CD8-positive, alpha-beta memory T cell (primary cell): ENCODE measurements around the gene CNTLN. TPM values are rescaled to one million over a fixed set of nuclear protein-coding genes. Genes with fewer than 3 reads are reported as not detected.
"Not testable (repeated sequence)": the region's sequence is repeated elsewhere in the genome, so short reads cannot be mapped to it uniquely, and the experiment has no call there.

Experiments
- CTCF ChIA-PET: fragments of 350-600 bp; sonication (Branson Sonifier 250); formaldehyde crosslinking; loops from one replicate; lab custom pipeline; 2021; ENCODE audit warnings: antibody characterized with exemption; lab: Charles Lee
- POLR2A ChIA-PET: fragments of 350-600 bp; sonication (Branson Sonifier 250); formaldehyde crosslinking; loops from one replicate; lab custom pipeline; 2021; ENCODE audit warnings: antibody characterized with exemption; lab: Charles Lee
- DNase-seq, 5 donors: peaks; one replicate each; pipeline versions ENCODE4 v3.0.0 to v3.0.0-alpha.2; 2020 to 2022; ENCODE audit warnings: mixed read lengths in 1 of 5
- H3K27ac ChIP-seq: one replicate; pipeline ENCODE4 v1.7.0; 2013; ENCODE audit warnings: low read depth, mild to moderate bottlenecking, low read length, moderate library complexity
- H3K27me3 ChIP-seq: 2 replicates; pipeline ENCODE4 v1.7.0; 2013; ENCODE audit warnings: low read length, mild to moderate bottlenecking; ENCODE audit not compliant: insufficient read depth, poor library complexity, severe bottlenecking
- H3K36me3 ChIP-seq: 2 replicates; pipeline ENCODE4 v1.7.0; 2013; ENCODE audit warnings: mild to moderate bottlenecking, low read length, moderate library complexity; ENCODE audit not compliant: insufficient read depth
- H3K4me1 ChIP-seq: 2 replicates; pipeline ENCODE4 v1.7.0; 2013; ENCODE audit warnings: mild to moderate bottlenecking, low read length, moderate library complexity; ENCODE audit not compliant: insufficient read depth
- H3K4me3 ChIP-seq: 2 replicates; pipeline ENCODE4 v1.7.0; 2013; ENCODE audit warnings: mild to moderate bottlenecking, low read length
- H3K9me3 ChIP-seq: 2 replicates; pipeline ENCODE4 v1.7.0; 2013; ENCODE audit warnings: mild to moderate bottlenecking, low read length
- H3K27ac Mint-ChIP-seq, 8 donors: one replicate each; pipeline ENCODE4 v1.8.0; 2020 to 2021; ENCODE audit warnings: mixed read lengths in 8 of 8, mild to moderate bottlenecking in 6 of 8, inconsistent platforms in 3 of 8, moderate library complexity in 3 of 8
- H3K27me3 Mint-ChIP-seq, 2 donors: one replicate each; pipeline ENCODE4 v1.8.0; 2020 to 2021; ENCODE audit warnings: mixed read lengths in 2 of 2, mild to moderate bottlenecking in 1 of 2, moderate library complexity in 1 of 2
- H3K36me3 Mint-ChIP-seq, 3 donors: one replicate each; pipeline ENCODE4 v1.8.0; 2020 to 2021; ENCODE audit warnings: mixed read lengths in 3 of 3, inconsistent platforms in 1 of 3, mild to moderate bottlenecking in 1 of 3
- H3K4me1 Mint-ChIP-seq, 3 donors: one replicate each; pipeline ENCODE4 v1.8.0; 2020 to 2021; ENCODE audit warnings: mixed read lengths in 3 of 3, inconsistent platforms in 1 of 3, mild to moderate bottlenecking in 1 of 3
- H3K4me3 Mint-ChIP-seq, 7 donors: one replicate each; pipeline ENCODE4 v1.8.0; 2020 to 2021; ENCODE audit warnings: mixed read lengths in 7 of 7, mild to moderate bottlenecking in 6 of 7, moderate library complexity in 4 of 7, inconsistent platforms in 2 of 7
- H3K9me3 Mint-ChIP-seq, 5 donors: one replicate each; pipeline ENCODE4 v1.8.0; 2020 to 2022; ENCODE audit warnings: mixed read lengths in 5 of 5, mild to moderate bottlenecking in 3 of 5, moderate library complexity in 2 of 5, inconsistent platforms in 1 of 5
- polyA plus RNA-seq: library from polyadenylated mRNA; unstranded; fragments of 300-500 nt; fragmentation: Illumina TruSeq; gene quantifications from one replicate; pipeline ENCODE4 v1.2.3, GENCODE V29; 2021
- total RNA-seq, 2 experiments: library from RNA; stranded (reverse); gene quantifications; one replicate each; pipeline ENCODE4 v1.2.3, GENCODE V29; 2021

CNTLN gene
- total and polyA plus RNA-seq, 3 experiments from 2014 or later = 0.20 to 0.24 TPM; not detected in 1

GRCh38 chr9:17236147-17236546, 101.3 kb downstream of the CNTLN start:
- H3K27ac Mint-ChIP-seq = no peak overlapping the region
- no peaks in the 10 kb centered on the region for H3K36me3 Mint-ChIP-seq
- no peak overlapping the region for H3K27ac ChIP-seq
- no peaks in the 10 kb centered on the region for H3K4me1 Mint-ChIP-seq
- ChIA-PET POLR2A (no interaction called here), CTCF (no interaction called here)
- no peaks in the 10 kb centered on the region for H3K36me3 ChIP-seq
- no peaks in the 10 kb centered on the region for H3K27me3 ChIP-seq
- H3K9me3 Mint-ChIP-seq = peaks cover 5 to 38% (median 14%) of the 10 kb centered on the region in 5 donors
- H3K27me3 Mint-ChIP-seq = no peaks in the 10 kb centered on the region
- no peak overlapping the region for H3K4me3 ChIP-seq
- DNase-seq = no peak
- no peaks in the 10 kb centered on the region for H3K9me3 ChIP-seq
- H3K4me1 ChIP-seq = no peaks in the 10 kb centered on the region
- H3K4me3 Mint-ChIP-seq = no peak overlapping the region

GRCh38 chr9:17246770-17247169, 111.9 kb downstream of the CNTLN start:
- ChIA-PET POLR2A (no interaction called here), CTCF (no interaction called here)
- H3K4me1 Mint-ChIP-seq = no peaks in the 10 kb centered on the region
- H3K27me3 Mint-ChIP-seq = no peaks in the 10 kb centered on the region
- no peaks in the 10 kb centered on the region for H3K36me3 Mint-ChIP-seq
- no peaks in the 10 kb centered on the region for H3K9me3 ChIP-seq
- no peaks in the 10 kb centered on the region for H3K27me3 ChIP-seq
- peaks cover 8 to 52% (median 23%) of the 10 kb centered on the region in 5 donors for H3K9me3 Mint-ChIP-seq
- no peak for DNase-seq
- H3K36me3 ChIP-seq = no peaks in the 10 kb centered on the region
- H3K4me3 ChIP-seq = no peak overlapping the region
- H3K4me3 Mint-ChIP-seq = no peak overlapping the region
- no peak overlapping the region for H3K27ac Mint-ChIP-seq
- no peak overlapping the region for H3K27ac ChIP-seq
- H3K4me1 ChIP-seq = no peaks in the 10 kb centered on the region

- Histone ChIP-seq H3K27me3 (no peaks in the 10 kb centered on the region), H3K4me3 (no peak overlapping the region), H3K36me3 (no peaks in the 10 kb centered on the region), H3K9me3 (no peaks in the 10 kb centered on the region), H3K27ac (no peak overlapping the region), H3K4me1 (no peaks in the 10 kb centered on the region)
- Mint-ChIP-seq H3K4me3 (no peak overlapping the region), H3K27ac (no peak overlapping the region), H3K27me3 (no peaks in the 10 kb centered on the region), H3K4me1 (no peaks in the 10 kb centered on the region), H3K36me3 (no peaks in the 10 kb centered on the region), H3K9me3 (peaks cover 17 to 53% (median 22%) of the 10 kb centered on the region in 5 donors)
- no peak for DNase-seq
- CTCF ChIA-PET = no interaction called here
- POLR2A ChIA-PET = no interaction called here
Measured at GRCh38 chr9:17251100-17251499, 116.3 kb downstream of the CNTLN start.

GRCh38 chr9:17268531-17269188, 133.8 kb downstream of the CNTLN start:
- H3K27me3 Mint-ChIP-seq, H3K4me1 ChIP-seq, H3K4me3 ChIP-seq, H3K27me3 ChIP-seq, H3K27ac Mint-ChIP-seq, H3K36me3 Mint-ChIP-seq, H3K27ac ChIP-seq, H3K9me3 ChIP-seq, H3K4me1 Mint-ChIP-seq, DNase-seq, POLR2A ChIA-PET, H3K4me3 Mint-ChIP-seq, H3K36me3 ChIP-seq, CTCF ChIA-PET: not testable (repeated sequence)
- peaks cover 10 to 37% (median 14%) of the 10 kb centered on the region in 5 donors for H3K9me3 Mint-ChIP-seq

GRCh38 chr9:17269799-17270198, 135.0 kb downstream of the CNTLN start:
- DNase-seq = no peak
- no peaks in the 10 kb centered on the region for H3K27me3 ChIP-seq
- H3K36me3 ChIP-seq = no peaks in the 10 kb centered on the region
- H3K9me3 ChIP-seq = no peaks in the 10 kb centered on the region
- Mint-ChIP-seq H3K9me3 (peaks cover 10 to 36% (median 14%) of the 10 kb centered on the region in 5 donors), H3K4me1 (no peaks in the 10 kb centered on the region), H3K27me3 (no peaks in the 10 kb centered on the region), H3K36me3 (no peaks in the 10 kb centered on the region), H3K4me3 (no peak overlapping the region), H3K27ac (no peak overlapping the region)
- no peak overlapping the region for H3K27ac ChIP-seq
- CTCF ChIA-PET = no interaction called here
- POLR2A ChIA-PET = no interaction called here
- H3K4me1 ChIP-seq = no peaks in the 10 kb centered on the region
- no peak overlapping the region for H3K4me3 ChIP-seq

- no peaks in the 10 kb centered on the region for H3K4me1 ChIP-seq
Measured at GRCh38 chr9:17272536-17272935, 137.7 kb downstream of the CNTLN start.

GRCh38 chr9:17280350-17281012, 145.6 kb downstream of the CNTLN start:
- Histone ChIP-seq H3K36me3 (no peaks in the 10 kb centered on the region), H3K4me1 (no peaks in the 10 kb centered on the region), H3K27me3 (no peaks in the 10 kb centered on the region), H3K27ac (no peak overlapping the region), H3K9me3 (no peaks in the 10 kb centered on the region), H3K4me3 (no peak overlapping the region)
- H3K27me3 Mint-ChIP-seq = no peaks in the 10 kb centered on the region
- H3K4me1 Mint-ChIP-seq = no peaks in the 10 kb centered on the region
- no peaks in the 10 kb centered on the region for H3K36me3 Mint-ChIP-seq
- ChIA-PET CTCF (no interaction called here), POLR2A (no interaction called here)
- no peak overlapping the region for H3K27ac Mint-ChIP-seq
- no peak for DNase-seq
- no peak overlapping the region for H3K4me3 Mint-ChIP-seq
- H3K9me3 Mint-ChIP-seq = peaks cover 9 to 21% (median 15%) of the 10 kb centered on the region in 5 donors

More at GRCh38 chr9:17272536-17272935, 137.7 kb downstream of the CNTLN start:
- Mint-ChIP-seq H3K4me3 (no peak overlapping the region), H3K4me1 (no peaks in the 10 kb centered on the region), H3K27me3 (no peaks in the 10 kb centered on the region), H3K36me3 (no peaks in the 10 kb centered on the region), H3K9me3 (peaks cover 7 to 25% (median 13%) of the 10 kb centered on the region in 5 donors), H3K27ac (peak overlapping the region in 1 of 8 donors; percentile 27)
- POLR2A ChIA-PET = no interaction called here
- no peak for DNase-seq
- Histone ChIP-seq H3K9me3 (no peaks in the 10 kb centered on the region), H3K27me3 (no peaks in the 10 kb centered on the region), H3K4me3 (no peak overlapping the region), H3K27ac (no peak overlapping the region), H3K36me3 (no peaks in the 10 kb centered on the region)
- CTCF ChIA-PET = no interaction called here

GRCh38 chr9:17290673-17291072, 155.8 kb downstream of the CNTLN start:
- H3K27ac Mint-ChIP-seq = not testable (repeated sequence)
- H3K9me3 Mint-ChIP-seq = peaks cover 8 to 30% (median 13%) of the 10 kb centered on the region in 5 donors

More at GRCh38 chr9:17290673-17291072, 155.8 kb downstream of the CNTLN start:
- POLR2A ChIA-PET, H3K27me3 ChIP-seq, H3K36me3 ChIP-seq, H3K27me3 Mint-ChIP-seq, H3K9me3 ChIP-seq, H3K4me1 ChIP-seq, H3K36me3 Mint-ChIP-seq, CTCF ChIA-PET, H3K4me1 Mint-ChIP-seq, DNase-seq, H3K4me3 Mint-ChIP-seq, H3K27ac ChIP-seq, H3K4me3 ChIP-seq: not testable (repeated sequence)
